Mesenchymal stem cell (in vitro differentiated cells and primary cell): ENCODE data around the gene REL.

ENCODE experiments used
- DNase-seq: peaks from one replicate; pipeline ENCODE4 v3.0.0-alpha.2; 2013
- H2AFZ ChIP-seq: one replicate; pipeline ENCODE4 v1.6.1; 2013; ENCODE audit warnings: low read depth, mild to moderate bottlenecking, control low read depth, inconsistent platforms, low read length, moderate library complexity
- H2AK5ac ChIP-seq: 2 replicates; pipeline ENCODE4 v1.6.1; 2013; ENCODE audit warnings: low read length, moderate library complexity, mild to moderate bottlenecking, inconsistent platforms; ENCODE audit not compliant: severe bottlenecking
- H2BK120ac ChIP-seq: one replicate; pipeline ENCODE4 v1.6.1; 2013; ENCODE audit warnings: low read depth, mild to moderate bottlenecking, inconsistent platforms, low read length, moderate library complexity
- H2BK12ac ChIP-seq, 2 experiments: one replicate each; pipeline ENCODE4 v1.6.1; 2013; ENCODE audit warnings: inconsistent platforms in 2 of 2, low read length in 2 of 2, mild to moderate bottlenecking in 2 of 2, moderate library complexity in 2 of 2, control low read depth in 1 of 2
- H2BK15ac ChIP-seq: one replicate; pipeline ENCODE4 v1.6.1; 2013; ENCODE audit warnings: mild to moderate bottlenecking, low read depth, inconsistent platforms; ENCODE audit not compliant: poor library complexity, severe bottlenecking
- H2BK5ac ChIP-seq: 2 replicates; pipeline ENCODE4 v1.6.1; 2013; ENCODE audit warnings: low read depth, mild to moderate bottlenecking, low read length, control low read depth, inconsistent platforms; ENCODE audit not compliant: poor library complexity, severe bottlenecking
- H3K14ac ChIP-seq, 2 experiments: one replicate each; pipeline ENCODE4 v1.6.1; 2013; ENCODE audit warnings: inconsistent platforms in 2 of 2, low read length in 2 of 2, control low read depth in 1 of 2, mild to moderate bottlenecking in 1 of 2, moderate library complexity in 1 of 2
- H3K18ac ChIP-seq, 2 experiments: one replicate each; pipeline ENCODE4 v1.6.1; 2013; ENCODE audit warnings: inconsistent platforms in 2 of 2, low read length in 2 of 2, control low read depth in 1 of 2, low read depth in 1 of 2, mild to moderate bottlenecking in 1 of 2
- H3K23ac ChIP-seq, 2 experiments: one replicate each; pipeline ENCODE4 v1.6.1; 2013; ENCODE audit warnings: inconsistent platforms in 2 of 2, low read length in 2 of 2, mild to moderate bottlenecking in 2 of 2, moderate library complexity in 2 of 2, control low read depth in 1 of 2
- H3K27ac ChIP-seq: 2 replicates; pipeline ENCODE4 v1.5.1; 2013; ENCODE audit warnings: mild to moderate bottlenecking, moderate library complexity, low read length, control low read depth, inconsistent platforms; ENCODE audit not compliant: poor library complexity, severe bottlenecking
- H3K27me3 ChIP-seq, 2 experiments: 2 replicates each; pipeline versions ENCODE4 v1.6.1 to v1.7.0; 2013; ENCODE audit warnings: low read length in 2 of 2, mild to moderate bottlenecking in 2 of 2, moderate library complexity in 2 of 2, control low read depth in 1 of 2, inconsistent platforms in 1 of 2; ENCODE audit not compliant: control insufficient read depth in 1 of 2, insufficient read depth in 1 of 2
- H3K36me3 ChIP-seq, 2 experiments: 2 replicates each; pipeline versions ENCODE4 v1.6.1 to v1.7.0; 2013; ENCODE audit warnings: low read length in 2 of 2, control low read depth in 1 of 2, inconsistent platforms in 1 of 2, low read depth in 1 of 2, mild to moderate bottlenecking in 1 of 2; ENCODE audit not compliant: insufficient read depth in 2 of 2, control insufficient read depth in 1 of 2
- H3K4ac ChIP-seq, 2 experiments: one replicate each; pipeline ENCODE4 v1.6.1; 2013; ENCODE audit warnings: inconsistent platforms in 2 of 2, low read length in 2 of 2, mild to moderate bottlenecking in 2 of 2, moderate library complexity in 2 of 2, control low read depth in 1 of 2, low read depth in 1 of 2
- H3K4me1 ChIP-seq: 2 replicates; pipeline ENCODE4 v1.6.1; 2013; ENCODE audit warnings: low read depth, low read length, control low read depth; ENCODE audit not compliant: control insufficient read depth, insufficient read depth
- H3K4me2 ChIP-seq: 2 replicates; pipeline ENCODE4 v1.6.1; 2013; ENCODE audit warnings: low read length, mild to moderate bottlenecking, inconsistent platforms; ENCODE audit not compliant: poor library complexity, severe bottlenecking
- H3K4me3 ChIP-seq, 2 experiments: 2 replicates each; pipeline versions ENCODE4 v1.5.1 to v1.7.0; 2013; ENCODE audit warnings: low read length in 2 of 2, mild to moderate bottlenecking in 2 of 2, control low read depth in 1 of 2, low read depth in 1 of 2; ENCODE audit not compliant: insufficient read depth in 1 of 2
- H3K79me1 ChIP-seq: replicated peaks from 2 replicates; pipeline ENCODE4 v1.6.1; 2013; ENCODE audit warnings: mild to moderate bottlenecking, control low read depth, low read length, inconsistent platforms; ENCODE audit not compliant: poor library complexity, severe bottlenecking
- H3K9ac ChIP-seq: 2 replicates; pipeline ENCODE4 v1.7.0; 2013; ENCODE audit warnings: mild to moderate bottlenecking, low read length, moderate library complexity
- H3K9me3 ChIP-seq: 2 replicates; pipeline ENCODE4 v1.7.0; 2013; ENCODE audit warnings: mild to moderate bottlenecking, low read length; ENCODE audit not compliant: control insufficient read depth
- H4K8ac ChIP-seq: one replicate; pipeline ENCODE4 v1.6.1; 2013; ENCODE audit warnings: inconsistent platforms, mild to moderate bottlenecking, low read length, moderate library complexity
- H4K91ac ChIP-seq: one replicate; pipeline ENCODE4 v1.6.1; 2013; ENCODE audit warnings: mild to moderate bottlenecking, low read length, inconsistent platforms
- WGBS: methylation state at CpG from one replicate; pipeline ENCODE4 v1.1.7; 2013; ENCODE audit warnings: mixed read lengths; 5-methylcytosine and 5-hydroxymethylcytosine counted together

REL gene

DNA sequence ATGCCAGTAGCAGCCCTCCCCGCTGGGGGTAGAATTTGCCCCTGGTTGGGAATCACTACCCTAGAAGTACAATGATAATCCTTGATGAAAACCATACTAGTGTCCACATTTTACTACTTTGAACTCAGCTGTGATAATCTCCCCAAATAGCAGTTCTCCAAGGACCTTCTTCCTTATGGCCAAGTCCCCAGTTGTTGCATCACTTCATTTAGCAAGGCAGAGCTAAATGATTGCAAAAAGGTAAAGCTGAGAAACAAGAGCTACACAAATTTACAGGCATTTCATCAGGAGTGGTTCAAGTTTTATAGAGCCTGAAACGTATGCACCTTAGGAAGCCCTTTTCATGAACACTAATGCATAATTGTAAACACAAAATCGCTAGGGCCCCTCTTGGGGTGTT, 44.9 kb upstream of the REL start:
- no peaks in the 10 kb centered on the region for H3K36me3 ChIP-seq
- no peak overlapping the region for H3K9ac ChIP-seq
- no peak overlapping the region for H2BK120ac ChIP-seq
- DNase-seq, result no peak
- H4K8ac ChIP-seq, result no peak overlapping the region
- 66% methylated on average over 3 of the region's 3 CpGs for WGBS
- H3K27ac ChIP-seq, result no peak overlapping the region
- H2AK5ac ChIP-seq, result no peak overlapping the region
- H3K14ac ChIP-seq, result no peak overlapping the region
- no peak overlapping the region for H2BK5ac ChIP-seq
- H3K4me3 ChIP-seq, result no peak overlapping the region
- H4K91ac ChIP-seq, result no peak overlapping the region
- no peak overlapping the region for H2AFZ ChIP-seq
- no peak overlapping the region for H2BK12ac ChIP-seq
- H3K4ac ChIP-seq, result no peak overlapping the region
- no peak overlapping the region for H3K4me2 ChIP-seq
- no peak overlapping the region for H3K23ac ChIP-seq
- no peaks in the 10 kb centered on the region for H3K4me1 ChIP-seq
- no peak overlapping the region for H3K18ac ChIP-seq
- no peaks in the 10 kb centered on the region for H3K9me3 ChIP-seq
- no peaks in the 10 kb centered on the region for H3K79me1 ChIP-seq
- no peak overlapping the region for H2BK15ac ChIP-seq
- H3K27me3 ChIP-seq, result peaks cover 35 to 39% of the 10 kb centered on the region in 2 experiments

DNA sequence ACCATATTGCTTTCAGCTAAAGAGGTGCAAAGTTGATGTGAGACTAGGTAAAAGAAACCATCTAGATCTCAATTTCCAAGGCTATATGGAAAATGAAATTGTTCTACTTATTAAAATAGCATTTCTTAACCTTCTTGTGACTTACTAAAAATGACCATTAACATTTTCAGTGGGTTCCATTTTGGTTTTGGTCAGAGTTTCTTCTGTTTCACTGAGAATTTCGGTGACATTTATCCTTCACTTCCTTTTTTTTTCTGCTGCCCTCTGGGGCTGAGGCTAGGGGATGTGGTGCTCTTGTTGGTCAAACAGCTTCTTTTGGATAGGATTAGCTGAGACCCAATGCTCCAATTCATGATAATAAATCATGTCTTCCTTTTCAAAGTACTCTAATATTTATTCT, 44.3 kb upstream of the REL start:
- Histone ChIP-seq H3K23ac (no peak overlapping the region), H3K14ac (no peak overlapping the region), H2AFZ (no peak overlapping the region), H2BK120ac (no peak overlapping the region), H4K91ac (no peak overlapping the region), H2BK5ac (no peak overlapping the region), H2BK15ac (no peak overlapping the region), H3K18ac (no peak overlapping the region), H3K79me1 (no peaks in the 10 kb centered on the region), H3K4me3 (no peak overlapping the region), H3K9ac (no peak overlapping the region), H3K9me3 (no peaks in the 10 kb centered on the region), H3K27me3 (peaks cover 35 to 39% of the 10 kb centered on the region in 2 experiments), H3K36me3 (no peaks in the 10 kb centered on the region), H2BK12ac (no peak overlapping the region), H3K4me1 (no peaks in the 10 kb centered on the region), H2AK5ac (no peak overlapping the region), H3K4me2 (no peak overlapping the region), H3K27ac (no peak overlapping the region), H4K8ac (no peak overlapping the region), H3K4ac (no peak overlapping the region)
- WGBS, result no CpG with 5 or more reads among the region's 1 CpG
- no peak for DNase-seq

DNA sequence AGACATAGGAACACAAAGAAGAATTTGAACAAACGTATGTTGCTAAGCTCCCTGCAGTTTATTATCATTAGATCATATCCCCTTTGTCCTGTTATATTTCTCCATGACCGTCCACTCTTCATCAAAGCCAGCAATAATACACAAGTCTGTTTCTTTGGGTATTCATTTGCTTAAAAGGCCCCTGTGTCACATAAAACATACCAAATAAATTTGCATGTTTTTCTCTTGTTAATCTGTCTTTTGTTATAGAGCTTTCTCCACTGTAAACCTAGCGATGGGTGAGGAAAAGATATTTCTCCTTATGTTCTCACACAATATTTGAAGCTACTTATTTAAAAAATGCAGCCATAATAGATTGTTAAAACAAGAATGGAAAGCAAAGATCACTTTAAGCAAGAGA, 42.9 kb upstream of the REL start:
- no peak overlapping the region for H2AK5ac ChIP-seq
- H3K9ac ChIP-seq, result no peak overlapping the region
- no peak overlapping the region for H4K8ac ChIP-seq
- H3K4me2 ChIP-seq, result no peak overlapping the region
- no peaks in the 10 kb centered on the region for H3K4me1 ChIP-seq
- no peak overlapping the region for H4K91ac ChIP-seq
- H3K27ac ChIP-seq, result no peak overlapping the region
- H2BK120ac ChIP-seq, result no peak overlapping the region
- DNase-seq, result no peak
- H3K4ac ChIP-seq, result no peak overlapping the region
- peaks cover 27 to 35% of the 10 kb centered on the region in 2 experiments for H3K27me3 ChIP-seq
- no peak overlapping the region for H2BK15ac ChIP-seq
- WGBS, result 81% methylated on average over 2 of the region's 3 CpGs
- no peak overlapping the region for H3K14ac ChIP-seq
- H3K23ac ChIP-seq, result no peak overlapping the region
- no peaks in the 10 kb centered on the region for H3K79me1 ChIP-seq
- no peaks in the 10 kb centered on the region for H3K36me3 ChIP-seq
- no peak overlapping the region for H2BK5ac ChIP-seq
- H3K9me3 ChIP-seq, result no peaks in the 10 kb centered on the region
- no peak overlapping the region for H3K4me3 ChIP-seq
- H2BK12ac ChIP-seq, result no peak overlapping the region
- no peak overlapping the region for H3K18ac ChIP-seq
- no peak overlapping the region for H2AFZ ChIP-seq

DNA sequence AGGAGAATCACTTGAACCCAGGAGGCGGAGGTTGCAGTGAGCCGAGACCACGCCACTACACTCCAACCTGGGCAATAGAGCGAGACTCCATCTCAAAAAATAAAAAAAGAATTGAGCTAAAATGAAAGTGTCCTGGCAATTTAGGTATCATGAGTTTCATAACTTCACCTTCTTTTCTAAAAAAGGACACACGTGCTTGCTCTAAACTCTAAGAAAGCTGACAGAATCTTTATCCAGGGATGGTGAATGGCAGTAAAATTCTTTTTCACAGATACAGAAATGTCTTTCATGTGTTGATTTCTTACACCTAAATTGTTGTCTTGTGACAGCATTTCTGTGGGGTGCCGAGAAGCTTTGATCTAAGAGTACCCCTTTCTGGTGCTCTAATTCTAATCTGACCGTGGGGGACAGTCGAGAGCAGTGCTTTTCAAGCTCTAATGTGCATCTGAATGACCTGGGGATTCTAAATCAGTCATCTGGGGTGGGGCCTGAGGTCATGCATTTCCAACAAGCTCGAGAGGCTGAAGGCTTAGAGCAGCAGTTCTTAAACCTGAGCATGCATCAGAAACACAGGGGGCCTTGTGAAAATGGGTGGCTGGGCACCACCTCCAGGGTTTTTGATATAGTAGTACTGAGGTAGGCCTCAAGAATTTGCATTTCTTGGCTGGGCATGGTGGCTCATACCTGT, 42.1 kb upstream of the REL start:
- Histone ChIP-seq H4K91ac (no peak overlapping the region), H3K4me1 (no peaks in the 10 kb centered on the region), H3K36me3 (no peaks in the 10 kb centered on the region), H2AFZ (no peak overlapping the region), H3K4me3 (no peak overlapping the region), H2BK12ac (no peak overlapping the region), H2BK120ac (no peak overlapping the region), H2BK5ac (no peak overlapping the region), H3K27me3 (peaks cover 23 to 38% of the 10 kb centered on the region in 2 experiments), H3K9ac (no peak overlapping the region), H3K79me1 (no peaks in the 10 kb centered on the region), H3K23ac (no peak overlapping the region), H2BK15ac (no peak overlapping the region), H3K14ac (no peak overlapping the region), H3K27ac (no peak overlapping the region), H3K4ac (no peak overlapping the region), H3K18ac (no peak overlapping the region), H4K8ac (no peak overlapping the region), H3K4me2 (no peak overlapping the region), H3K9me3 (no peaks in the 10 kb centered on the region), H2AK5ac (no peak overlapping the region)
- DNase-seq, result no peak
- WGBS, result 81% methylated on average over 6 of the region's 9 CpGs
